H9 (cell line): ENCODE results near the gene COL4A2. TPM values are rescaled to one million over a fixed set of nuclear protein-coding genes. Genes with fewer than 3 reads are reported as not detected.

Experiments
- DNase-seq: peaks from one replicate; pipeline ENCODE4 v3.0.0-alpha.2; 2017
- H2AFZ ChIP-seq: one replicate; pipeline ENCODE4 v1.6.1; 2013; ENCODE audit warnings: mild to moderate bottlenecking, low read length, control low read depth, moderate library complexity
- H2AK5ac ChIP-seq: 2 replicates; pipeline ENCODE4 v1.6.1; 2013; ENCODE audit warnings: low read length, control low read depth, mixed read lengths; ENCODE audit not compliant: insufficient read length
- H2BK120ac ChIP-seq: one replicate; pipeline ENCODE4 v1.6.1; 2013; ENCODE audit warnings: low read depth, mild to moderate bottlenecking, low read length, control low read depth, inconsistent platforms; ENCODE audit not compliant: poor library complexity, severe bottlenecking
- H2BK12ac ChIP-seq: 2 replicates; pipeline ENCODE4 v1.6.1; 2013; ENCODE audit warnings: low read length, control low read depth, mixed read lengths, low read depth; ENCODE audit not compliant: insufficient read length
- H2BK15ac ChIP-seq: 2 replicates; pipeline ENCODE4 v1.6.1; 2013; ENCODE audit warnings: low read depth, low read length, control low read depth
- H2BK20ac ChIP-seq: one replicate; pipeline ENCODE4 v1.6.1; 2013; ENCODE audit warnings: low read depth, mild to moderate bottlenecking, low read length, control low read depth, inconsistent platforms; ENCODE audit not compliant: poor library complexity, severe bottlenecking
- H2BK5ac ChIP-seq: 2 replicates; pipeline ENCODE4 v1.6.1; 2013; ENCODE audit warnings: low read length, control low read depth, mixed read lengths; ENCODE audit not compliant: insufficient read length
- H3K14ac ChIP-seq: 2 replicates; pipeline ENCODE4 v1.6.1; 2013; ENCODE audit warnings: low read length, control low read depth; ENCODE audit not compliant: insufficient read depth
- H3K18ac ChIP-seq: 2 replicates; pipeline ENCODE4 v1.6.1; 2013; ENCODE audit warnings: low read depth, mild to moderate bottlenecking, mixed read lengths, low read length, control low read depth; ENCODE audit not compliant: insufficient read length
- H3K23ac ChIP-seq: 2 replicates; pipeline ENCODE4 v1.6.1; 2013; ENCODE audit warnings: low read length, control low read depth, mixed read lengths, low read depth; ENCODE audit not compliant: insufficient read length
- H3K23me2 ChIP-seq: 2 replicates; pipeline ENCODE4 v1.6.1; 2013; ENCODE audit warnings: low read depth, mild to moderate bottlenecking, mixed read lengths, low read length, control low read depth; ENCODE audit not compliant: insufficient read length, poor library complexity, severe bottlenecking
- H3K27ac ChIP-seq: 2 replicates; pipeline ENCODE4 v1.5.1; 2013; ENCODE audit warnings: low read length, control low read depth, mixed read lengths, low read depth; ENCODE audit not compliant: insufficient read length
- H3K27me3 ChIP-seq: 2 replicates; pipeline ENCODE4 v1.6.1; 2013; ENCODE audit warnings: low read length, control low read depth, inconsistent platforms; ENCODE audit not compliant: insufficient read depth
- H3K4ac ChIP-seq: 2 replicates; pipeline ENCODE4 v1.6.1; 2013; ENCODE audit warnings: low read depth, mild to moderate bottlenecking, control low read depth, inconsistent platforms, low read length, moderate library complexity
- H3K4me1 ChIP-seq: 2 replicates; pipeline ENCODE4 v1.6.1; 2013; ENCODE audit warnings: low read length, control low read depth, inconsistent platforms; ENCODE audit not compliant: insufficient read depth
- H3K4me2 ChIP-seq: 2 replicates; pipeline ENCODE4 v1.6.1; 2013; ENCODE audit warnings: low read length, control low read depth, mixed read lengths; ENCODE audit not compliant: insufficient read length, insufficient read depth
- H3K56ac ChIP-seq: 2 replicates; pipeline ENCODE4 v1.6.1; 2013; ENCODE audit warnings: low read depth, mild to moderate bottlenecking, mixed read lengths, low read length, control low read depth; ENCODE audit not compliant: insufficient read length
- H3K79me1 ChIP-seq: 2 replicates; pipeline ENCODE4 v1.6.1; 2013; ENCODE audit warnings: low read depth, mild to moderate bottlenecking, moderate library complexity, low read length, control low read depth, inconsistent platforms; ENCODE audit not compliant: insufficient read depth, poor library complexity, severe bottlenecking
- H3K79me2 ChIP-seq: 2 replicates; pipeline ENCODE4 v1.6.1; 2013; ENCODE audit warnings: low read length, control low read depth, inconsistent platforms; ENCODE audit not compliant: insufficient read depth
- H3K9ac ChIP-seq: 2 replicates; pipeline ENCODE4 v1.6.1; 2013; ENCODE audit warnings: low read length, control low read depth, mixed read lengths; ENCODE audit not compliant: insufficient read length; ENCODE audit errors: extremely low read depth
- H3K9me3 ChIP-seq: one replicate; pipeline ENCODE4 v1.6.1; 2013; ENCODE audit warnings: low read depth, low read length, inconsistent platforms; ENCODE audit not compliant: control insufficient read depth
- H3T11ph ChIP-seq: one replicate; pipeline ENCODE4 v1.6.1; 2013; ENCODE audit warnings: mild to moderate bottlenecking, low read length, control low read depth, inconsistent platforms
- H4K20me1 ChIP-seq: one replicate; pipeline ENCODE4 v1.6.1; 2013; ENCODE audit not compliant: control insufficient read depth, insufficient read length, insufficient read depth
- H4K5ac ChIP-seq: 2 replicates; pipeline ENCODE4 v1.6.1; 2013; ENCODE audit warnings: low read depth, mild to moderate bottlenecking, mixed read lengths, low read length, control low read depth; ENCODE audit not compliant: insufficient read length
- H4K8ac ChIP-seq: replicated peaks from 2 replicates; pipeline ENCODE4 v1.6.1; 2013; ENCODE audit warnings: low read length, control low read depth, mixed read lengths, low read depth; ENCODE audit not compliant: insufficient read length
- H4K91ac ChIP-seq: 2 replicates; pipeline ENCODE4 v1.6.1; 2013; ENCODE audit warnings: low read depth, mild to moderate bottlenecking, moderate library complexity, mixed read lengths, low read length, control low read depth; ENCODE audit not compliant: insufficient read length
- H3K27ac Mint-ChIP-seq, 3 experiments: 2 replicates in 2 of 3; 3 replicates in 1 of 3; pipeline ENCODE4 v1.8.0; 2020 to 2021; ENCODE audit warnings: mixed read lengths in 3 of 3, mild to moderate bottlenecking in 1 of 3, moderate library complexity in 1 of 3
- H3K27me3 Mint-ChIP-seq: 2 replicates; pipeline ENCODE4 v1.8.0; 2021; ENCODE audit warnings: low read depth, mild to moderate bottlenecking, moderate library complexity, mixed read lengths
- H3K36me3 Mint-ChIP-seq, 3 experiments: 2 replicates in 2 of 3; 3 replicates in 1 of 3; pipeline ENCODE4 v1.8.0; 2020 to 2021; ENCODE audit warnings: low read depth in 3 of 3, mixed read lengths in 3 of 3; ENCODE audit not compliant: insufficient read depth in 1 of 3
- H3K4me1 Mint-ChIP-seq, 2 experiments: 2 replicates each; pipeline ENCODE4 v1.8.0; 2020; ENCODE audit warnings: mixed read lengths in 2 of 2
- H3K4me3 Mint-ChIP-seq, 2 experiments: 2 replicates in 1 of 2; 3 replicates in 1 of 2; pipeline ENCODE4 v1.8.0; 2020 to 2021; ENCODE audit warnings: mild to moderate bottlenecking in 2 of 2, mixed read lengths in 2 of 2, moderate library complexity in 1 of 2
- H3K9me3 Mint-ChIP-seq, 2 experiments: 2 replicates in 1 of 2; 3 replicates in 1 of 2; pipeline ENCODE4 v1.8.0; 2020; ENCODE audit warnings: mild to moderate bottlenecking in 2 of 2, mixed read lengths in 2 of 2, moderate library complexity in 1 of 2
- WGBS: extraction: QIAGEN DNeasy Blood & Tissue Kit; methylation state at CpG from one replicate; pipeline ENCODE4 v1.1.7; 2013; ENCODE audit warnings: missing lambda C conversion rate, low lambda C conversion rate, mixed read lengths; ENCODE audit not compliant: insufficient read length; ENCODE audit errors: extremely low coverage; 5-methylcytosine and 5-hydroxymethylcytosine counted together
- total RNA-seq: library from RNA; stranded (reverse); gene quantifications from 2 replicates; pipeline ENCODE4 v1.2.1, GENCODE V29; 2021
- TF ChIP-seq, protein P1 (sequence below): fragments of 200-600 bp; sonication (generic); conservative IDR thresholded peaks from 3 replicates; pipeline ENCODE4 v1.8.0; 2021; ENCODE audit warnings: antibody characterized with exemption, mild to moderate bottlenecking

COL4A2 gene
- total RNA-seq, 1 experiment from 2014 or later = 76.5 TPM

GRCh38 chr13:110290826-110291225, 16.3 kb upstream of the COL4A2 start:
- Histone ChIP-seq H3K56ac (no peak overlapping the region), H3K27me3 (no peaks in the 10 kb centered on the region), H3K18ac (no peak overlapping the region), H3K9ac (no peak overlapping the region), H2BK20ac (no peak overlapping the region), H3K79me1 (no peaks in the 10 kb centered on the region), H2BK5ac (no peak overlapping the region), H4K5ac (no peak overlapping the region), H3K4me1 (no peaks in the 10 kb centered on the region), H4K8ac (no peak overlapping the region), H3K23me2 (no peaks in the 10 kb centered on the region), H3K27ac (no peak overlapping the region), H2BK120ac (no peak overlapping the region), H4K91ac (no peak overlapping the region), H3K9me3 (no peaks in the 10 kb centered on the region), H3K4ac (no peak overlapping the region), H2AK5ac (no peak overlapping the region), H2BK12ac (no peak overlapping the region), H2AFZ (no peak overlapping the region), H3K23ac (no peak overlapping the region), H3K79me2 (no peaks in the 10 kb centered on the region; the same call in 1 of the 2 replicates), H3K14ac (no peak overlapping the region), H4K20me1 (no peaks in the 10 kb centered on the region), H3T11ph (no peak overlapping the region), H3K4me2 (no peak overlapping the region), H2BK15ac (no peak overlapping the region)
- peaks cover 0 to 3% (median 0%) of the 10 kb centered on the region in 3 experiments; a peak in 5 of 7 replicates for H3K36me3 Mint-ChIP-seq
- peaks cover 3% of the 10 kb centered on the region in 2 experiments; a peak in 2 of 4 replicates for H3K4me1 Mint-ChIP-seq
- no peaks in the 10 kb centered on the region for H3K9me3 Mint-ChIP-seq
- no peaks in the 10 kb centered on the region; the same call in 1 of the 2 replicates for H3K27me3 Mint-ChIP-seq
- DNase-seq = no peak
- H3K4me3 Mint-ChIP-seq = no peak overlapping the region
- WGBS = no CpG with 5 or more reads among the region's 15 CpGs
- no peak overlapping the region for H3K27ac Mint-ChIP-seq
- TF ChIP-seq, protein P1, sequence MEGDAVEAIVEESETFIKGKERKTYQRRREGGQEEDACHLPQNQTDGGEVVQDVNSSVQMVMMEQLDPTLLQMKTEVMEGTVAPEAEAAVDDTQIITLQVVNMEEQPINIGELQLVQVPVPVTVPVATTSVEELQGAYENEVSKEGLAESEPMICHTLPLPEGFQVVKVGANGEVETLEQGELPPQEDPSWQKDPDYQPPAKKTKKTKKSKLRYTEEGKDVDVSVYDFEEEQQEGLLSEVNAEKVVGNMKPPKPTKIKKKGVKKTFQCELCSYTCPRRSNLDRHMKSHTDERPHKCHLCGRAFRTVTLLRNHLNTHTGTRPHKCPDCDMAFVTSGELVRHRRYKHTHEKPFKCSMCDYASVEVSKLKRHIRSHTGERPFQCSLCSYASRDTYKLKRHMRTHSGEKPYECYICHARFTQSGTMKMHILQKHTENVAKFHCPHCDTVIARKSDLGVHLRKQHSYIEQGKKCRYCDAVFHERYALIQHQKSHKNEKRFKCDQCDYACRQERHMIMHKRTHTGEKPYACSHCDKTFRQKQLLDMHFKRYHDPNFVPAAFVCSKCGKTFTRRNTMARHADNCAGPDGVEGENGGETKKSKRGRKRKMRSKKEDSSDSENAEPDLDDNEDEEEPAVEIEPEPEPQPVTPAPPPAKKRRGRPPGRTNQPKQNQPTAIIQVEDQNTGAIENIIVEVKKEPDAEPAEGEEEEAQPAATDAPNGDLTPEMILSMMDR = no peak
